H9 (cell line): ENCODE results near the gene TASOR2. TPM values are rescaled to one million over a fixed set of nuclear protein-coding genes. Genes with fewer than 3 reads are reported as not detected.

Experiments
- DNase-seq: peaks from one replicate; pipeline ENCODE4 v3.0.0-alpha.2; 2017
- H2AFZ ChIP-seq: one replicate; pipeline ENCODE4 v1.6.1; 2013; ENCODE audit warnings: mild to moderate bottlenecking, low read length, control low read depth, moderate library complexity
- H2AK5ac ChIP-seq: 2 replicates; pipeline ENCODE4 v1.6.1; 2013; ENCODE audit warnings: low read length, control low read depth, mixed read lengths; ENCODE audit not compliant: insufficient read length
- H2BK120ac ChIP-seq: one replicate; pipeline ENCODE4 v1.6.1; 2013; ENCODE audit warnings: low read depth, mild to moderate bottlenecking, low read length, control low read depth, inconsistent platforms; ENCODE audit not compliant: poor library complexity, severe bottlenecking
- H2BK12ac ChIP-seq: 2 replicates; pipeline ENCODE4 v1.6.1; 2013; ENCODE audit warnings: low read length, control low read depth, mixed read lengths, low read depth; ENCODE audit not compliant: insufficient read length
- H2BK15ac ChIP-seq: 2 replicates; pipeline ENCODE4 v1.6.1; 2013; ENCODE audit warnings: low read depth, low read length, control low read depth
- H2BK20ac ChIP-seq: one replicate; pipeline ENCODE4 v1.6.1; 2013; ENCODE audit warnings: low read depth, mild to moderate bottlenecking, low read length, control low read depth, inconsistent platforms; ENCODE audit not compliant: poor library complexity, severe bottlenecking
- H2BK5ac ChIP-seq: 2 replicates; pipeline ENCODE4 v1.6.1; 2013; ENCODE audit warnings: low read length, control low read depth, mixed read lengths; ENCODE audit not compliant: insufficient read length
- H3K14ac ChIP-seq: 2 replicates; pipeline ENCODE4 v1.6.1; 2013; ENCODE audit warnings: low read length, control low read depth; ENCODE audit not compliant: insufficient read depth
- H3K18ac ChIP-seq: 2 replicates; pipeline ENCODE4 v1.6.1; 2013; ENCODE audit warnings: low read depth, mild to moderate bottlenecking, mixed read lengths, low read length, control low read depth; ENCODE audit not compliant: insufficient read length
- H3K23ac ChIP-seq: 2 replicates; pipeline ENCODE4 v1.6.1; 2013; ENCODE audit warnings: low read length, control low read depth, mixed read lengths, low read depth; ENCODE audit not compliant: insufficient read length
- H3K23me2 ChIP-seq: 2 replicates; pipeline ENCODE4 v1.6.1; 2013; ENCODE audit warnings: low read depth, mild to moderate bottlenecking, mixed read lengths, low read length, control low read depth; ENCODE audit not compliant: insufficient read length, poor library complexity, severe bottlenecking
- H3K27ac ChIP-seq: 2 replicates; pipeline ENCODE4 v1.5.1; 2013; ENCODE audit warnings: low read length, control low read depth, mixed read lengths, low read depth; ENCODE audit not compliant: insufficient read length
- H3K27me3 ChIP-seq: 2 replicates; pipeline ENCODE4 v1.6.1; 2013; ENCODE audit warnings: low read length, control low read depth, inconsistent platforms; ENCODE audit not compliant: insufficient read depth
- H3K4ac ChIP-seq: 2 replicates; pipeline ENCODE4 v1.6.1; 2013; ENCODE audit warnings: low read depth, mild to moderate bottlenecking, control low read depth, inconsistent platforms, low read length, moderate library complexity
- H3K4me1 ChIP-seq: 2 replicates; pipeline ENCODE4 v1.6.1; 2013; ENCODE audit warnings: low read length, control low read depth, inconsistent platforms; ENCODE audit not compliant: insufficient read depth
- H3K4me2 ChIP-seq: 2 replicates; pipeline ENCODE4 v1.6.1; 2013; ENCODE audit warnings: low read length, control low read depth, mixed read lengths; ENCODE audit not compliant: insufficient read length, insufficient read depth
- H3K56ac ChIP-seq: 2 replicates; pipeline ENCODE4 v1.6.1; 2013; ENCODE audit warnings: low read depth, mild to moderate bottlenecking, mixed read lengths, low read length, control low read depth; ENCODE audit not compliant: insufficient read length
- H3K79me1 ChIP-seq: 2 replicates; pipeline ENCODE4 v1.6.1; 2013; ENCODE audit warnings: low read depth, mild to moderate bottlenecking, moderate library complexity, low read length, control low read depth, inconsistent platforms; ENCODE audit not compliant: insufficient read depth, poor library complexity, severe bottlenecking
- H3K79me2 ChIP-seq: 2 replicates; pipeline ENCODE4 v1.6.1; 2013; ENCODE audit warnings: low read length, control low read depth, inconsistent platforms; ENCODE audit not compliant: insufficient read depth
- H3K9ac ChIP-seq: 2 replicates; pipeline ENCODE4 v1.6.1; 2013; ENCODE audit warnings: low read length, control low read depth, mixed read lengths; ENCODE audit not compliant: insufficient read length; ENCODE audit errors: extremely low read depth
- H3K9me3 ChIP-seq: one replicate; pipeline ENCODE4 v1.6.1; 2013; ENCODE audit warnings: low read depth, low read length, inconsistent platforms; ENCODE audit not compliant: control insufficient read depth
- H3T11ph ChIP-seq: one replicate; pipeline ENCODE4 v1.6.1; 2013; ENCODE audit warnings: mild to moderate bottlenecking, low read length, control low read depth, inconsistent platforms
- H4K20me1 ChIP-seq: one replicate; pipeline ENCODE4 v1.6.1; 2013; ENCODE audit not compliant: control insufficient read depth, insufficient read length, insufficient read depth
- H4K5ac ChIP-seq: 2 replicates; pipeline ENCODE4 v1.6.1; 2013; ENCODE audit warnings: low read depth, mild to moderate bottlenecking, mixed read lengths, low read length, control low read depth; ENCODE audit not compliant: insufficient read length
- H4K8ac ChIP-seq: replicated peaks from 2 replicates; pipeline ENCODE4 v1.6.1; 2013; ENCODE audit warnings: low read length, control low read depth, mixed read lengths, low read depth; ENCODE audit not compliant: insufficient read length
- H4K91ac ChIP-seq: 2 replicates; pipeline ENCODE4 v1.6.1; 2013; ENCODE audit warnings: low read depth, mild to moderate bottlenecking, moderate library complexity, mixed read lengths, low read length, control low read depth; ENCODE audit not compliant: insufficient read length
- H3K27ac Mint-ChIP-seq, 3 experiments: 2 replicates in 2 of 3; 3 replicates in 1 of 3; pipeline ENCODE4 v1.8.0; 2020 to 2021; ENCODE audit warnings: mixed read lengths in 3 of 3, mild to moderate bottlenecking in 1 of 3, moderate library complexity in 1 of 3
- H3K27me3 Mint-ChIP-seq: 2 replicates; pipeline ENCODE4 v1.8.0; 2021; ENCODE audit warnings: low read depth, mild to moderate bottlenecking, moderate library complexity, mixed read lengths
- H3K36me3 Mint-ChIP-seq, 3 experiments: 2 replicates in 2 of 3; 3 replicates in 1 of 3; pipeline ENCODE4 v1.8.0; 2020 to 2021; ENCODE audit warnings: low read depth in 3 of 3, mixed read lengths in 3 of 3; ENCODE audit not compliant: insufficient read depth in 1 of 3
- H3K4me1 Mint-ChIP-seq, 2 experiments: 2 replicates each; pipeline ENCODE4 v1.8.0; 2020; ENCODE audit warnings: mixed read lengths in 2 of 2
- H3K4me3 Mint-ChIP-seq, 2 experiments: 2 replicates in 1 of 2; 3 replicates in 1 of 2; pipeline ENCODE4 v1.8.0; 2020 to 2021; ENCODE audit warnings: mild to moderate bottlenecking in 2 of 2, mixed read lengths in 2 of 2, moderate library complexity in 1 of 2
- H3K9me3 Mint-ChIP-seq, 2 experiments: 2 replicates in 1 of 2; 3 replicates in 1 of 2; pipeline ENCODE4 v1.8.0; 2020; ENCODE audit warnings: mild to moderate bottlenecking in 2 of 2, mixed read lengths in 2 of 2, moderate library complexity in 1 of 2
- CTCF ChIP-seq: fragments of 200-600 bp; sonication (generic); conservative IDR thresholded peaks from 3 replicates; pipeline ENCODE4 v1.8.0; 2021; ENCODE audit warnings: antibody characterized with exemption, mild to moderate bottlenecking
- WGBS: extraction: QIAGEN DNeasy Blood & Tissue Kit; methylation state at CpG from one replicate; pipeline ENCODE4 v1.1.7; 2013; ENCODE audit warnings: missing lambda C conversion rate, low lambda C conversion rate, mixed read lengths; ENCODE audit not compliant: insufficient read length; ENCODE audit errors: extremely low coverage; 5-methylcytosine and 5-hydroxymethylcytosine counted together
- total RNA-seq: library from RNA; stranded (reverse); gene quantifications from 2 replicates; pipeline ENCODE4 v1.2.1, GENCODE V29; 2021

TASOR2 gene
- total RNA-seq, 1 experiment from 2014 or later = 64.5 TPM

- no peak overlapping the region for H4K8ac ChIP-seq
- no peaks in the 10 kb centered on the region for H3K27me3 ChIP-seq
- H2AFZ ChIP-seq = no peak overlapping the region
- no peak overlapping the region for H3K23ac ChIP-seq
- H3K27ac ChIP-seq = no peak overlapping the region
- Mint-ChIP-seq H3K27ac (no peak overlapping the region), H3K4me3 (peak overlapping the region; percentile 79 to 95), H3K27me3 (peaks cover 11% of the 10 kb centered on the region), H3K36me3 (no peaks in the 10 kb centered on the region; a peak in 1 of 7 replicates), H3K9me3 (no peaks in the 10 kb centered on the region), H3K4me1 (peaks cover 29 to 34% of the 10 kb centered on the region in 2 experiments)
- TF ChIP-seq CTCF = no peak
- H3K23me2 ChIP-seq = peaks cover 4% of the 10 kb centered on the region
- no peak overlapping the region for H3K4ac ChIP-seq
- H3K9ac ChIP-seq = peak overlapping the region; percentile 30
- H3K9me3 ChIP-seq = no peaks in the 10 kb centered on the region
- H3K56ac ChIP-seq = no peak overlapping the region
- peaks cover 10% of the 10 kb centered on the region; the same call in 1 of the 2 replicates for H3K4me1 ChIP-seq
- no CpG with 5 or more reads among the region's 15 CpGs for WGBS
- no peak overlapping the region for H3K18ac ChIP-seq
- H2BK12ac ChIP-seq = no peak overlapping the region
- H3K79me2 ChIP-seq = no peaks in the 10 kb centered on the region
- H3K4me2 ChIP-seq = peak overlapping the region; percentile 91
- H4K5ac ChIP-seq = no peak overlapping the region
- no peak overlapping the region for H2BK15ac ChIP-seq
- H2BK20ac ChIP-seq = no peak overlapping the region
- no peak for DNase-seq
- no peaks in the 10 kb centered on the region for H4K20me1 ChIP-seq
- no peak overlapping the region for H4K91ac ChIP-seq
- H2BK120ac ChIP-seq = no peak overlapping the region
- H2BK5ac ChIP-seq = no peak overlapping the region
- H2AK5ac ChIP-seq = no peak overlapping the region
- no peak overlapping the region for H3K14ac ChIP-seq
- H3T11ph ChIP-seq = no peak overlapping the region
- H3K79me1 ChIP-seq = no peaks in the 10 kb centered on the region
Measured at GRCh38 chr10:5666841-5667630, 17.6 kb upstream of the TASOR2 start.
